ENCODE results near the gene SLFN5.
"Not testable (repeated sequence)": the region's sequence is repeated elsewhere in the genome, so short reads cannot be mapped to it uniquely, and the experiment has no call there.

SLFN5 gene

DNA sequence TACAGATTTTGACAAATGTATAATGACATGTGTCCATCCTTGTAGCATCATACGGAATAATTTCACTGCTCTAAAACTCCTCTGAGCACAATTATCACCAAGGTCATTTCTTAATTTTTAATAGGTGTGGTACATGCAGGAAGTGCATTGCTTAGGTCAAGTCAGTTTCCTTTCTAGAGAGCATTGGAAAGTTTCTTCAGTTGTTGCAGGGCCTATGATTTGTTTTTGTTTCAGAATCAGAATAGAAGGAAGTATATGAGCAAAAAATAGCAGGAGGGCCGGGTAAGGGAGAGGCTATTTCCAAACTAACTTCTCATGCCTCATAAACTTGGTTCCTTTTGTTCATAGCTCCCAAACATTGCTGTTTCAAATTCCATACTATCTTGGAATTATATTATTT, 24.0 kb upstream of the SLFN5 start:
- Histone ChIP-seq H3K4me3 (ENCODE audit: low read length) (no peak overlapping the region), H3K4me1 (ENCODE audit: control insufficient read depth, insufficient read depth, low read length) (no peaks in the 10 kb centered on the region; the same call in 1 of the 2 replicates), H3K27me3 (ENCODE audit: control insufficient read depth, insufficient read depth, low read length) (no peaks in the 10 kb centered on the region), H3K27ac (ENCODE audit: low read length) (no peak overlapping the region), H3K9me3 (ENCODE audit: control insufficient read depth, insufficient read depth, low read length) (no peaks in the 10 kb centered on the region), H3K36me3 (ENCODE audit: control insufficient read depth, insufficient read depth, low read length) (no peaks in the 10 kb centered on the region)
- DNase-seq (ENCODE audit: low read depth, low spot score) = no peak
- WGBS (ENCODE audit: insufficient coverage, insufficient read length) = no CpG with 5 or more reads among the region's 2 CpGs

DNA sequence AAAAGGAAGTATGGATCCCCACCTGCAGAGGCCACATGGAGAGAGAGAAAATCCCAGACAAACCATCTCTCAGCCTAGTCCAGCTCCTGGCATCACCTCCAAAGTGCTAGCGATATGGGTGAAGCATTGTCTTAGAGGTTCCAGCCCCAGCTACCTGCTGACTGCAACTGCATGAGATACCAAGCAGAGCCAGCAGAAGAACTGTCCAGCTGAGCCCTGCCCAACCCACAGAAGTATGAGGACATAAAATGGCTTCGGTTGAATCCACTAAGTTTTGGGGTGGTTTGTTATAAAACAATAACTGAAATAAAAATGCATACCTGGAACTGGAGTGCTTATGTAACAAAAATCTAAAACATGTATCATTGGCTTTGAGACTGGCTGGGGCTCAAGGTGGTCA, 20.4 kb upstream of the SLFN5 start:
- no peaks in the 10 kb centered on the region for H3K27me3 ChIP-seq (ENCODE audit: control insufficient read depth, insufficient read depth, low read length)
- no peaks in the 10 kb centered on the region for H3K36me3 ChIP-seq (ENCODE audit: control insufficient read depth, insufficient read depth, low read length)
- no CpG with 5 or more reads among the region's 2 CpGs for WGBS (ENCODE audit: insufficient coverage, insufficient read length)
- no peaks in the 10 kb centered on the region for H3K9me3 ChIP-seq (ENCODE audit: control insufficient read depth, insufficient read depth, low read length)
- no peaks in the 10 kb centered on the region for H3K4me1 ChIP-seq (ENCODE audit: control insufficient read depth, insufficient read depth, low read length)
- no peak overlapping the region for H3K4me3 ChIP-seq (ENCODE audit: low read length)
- H3K27ac ChIP-seq (ENCODE audit: low read length) = no peak overlapping the region
- no peak for DNase-seq (ENCODE audit: low read depth, low spot score)

DNA sequence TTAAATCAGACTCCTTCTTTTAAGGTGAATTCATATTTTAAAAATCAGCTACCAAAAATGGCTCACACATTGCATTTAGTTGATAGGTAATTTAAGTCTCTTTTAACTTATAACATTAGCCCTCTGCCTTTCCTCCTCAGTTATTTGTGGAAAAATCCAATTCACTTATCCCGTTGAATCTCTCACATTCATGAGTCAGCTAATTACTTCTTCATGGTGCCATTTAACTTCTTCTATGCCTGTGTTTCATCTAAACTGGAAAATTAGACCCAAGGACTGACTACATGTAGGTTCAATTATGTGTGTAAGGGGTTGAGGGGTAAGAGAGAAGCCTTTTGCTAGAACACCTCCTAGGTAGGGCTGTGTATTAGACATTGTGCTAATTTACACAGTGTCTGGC, 18.4 kb upstream of the SLFN5 start:
- H3K27ac ChIP-seq (ENCODE audit: low read length) = no peak overlapping the region

DNA sequence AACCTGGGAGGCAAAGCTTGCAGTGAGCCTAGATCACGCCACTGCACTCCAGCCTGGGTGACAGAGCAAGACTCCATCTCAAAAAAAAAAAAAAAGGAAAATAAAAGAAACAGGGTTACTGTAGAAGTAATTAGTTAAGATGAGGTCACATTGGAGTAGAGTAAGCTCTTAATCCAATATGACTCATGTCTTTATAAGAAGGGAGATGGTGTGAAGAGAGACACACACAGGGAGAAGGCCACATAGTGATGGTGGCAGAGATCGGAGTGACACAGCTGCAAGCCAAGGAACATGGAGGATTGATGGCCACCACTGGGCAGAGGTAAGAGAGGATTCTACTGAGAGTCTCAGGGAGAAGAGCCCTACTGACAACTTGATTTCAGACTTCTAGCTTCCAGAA, 15.3 kb upstream of the SLFN5 start:
- DNase-seq (ENCODE audit: low read depth, low spot score) = no peak
- no peaks in the 10 kb centered on the region for H3K27me3 ChIP-seq (ENCODE audit: control insufficient read depth, insufficient read depth, low read length)
- H3K4me3 ChIP-seq (ENCODE audit: low read length) = no peak overlapping the region
- no peaks in the 10 kb centered on the region for H3K9me3 ChIP-seq (ENCODE audit: control insufficient read depth, insufficient read depth, low read length)
- no peaks in the 10 kb centered on the region for H3K36me3 ChIP-seq (ENCODE audit: control insufficient read depth, insufficient read depth, low read length)
- no CpG with 5 or more reads among the region's 2 CpGs for WGBS (ENCODE audit: insufficient coverage, insufficient read length)
- H3K4me1 ChIP-seq (ENCODE audit: control insufficient read depth, insufficient read depth, low read length) = no peaks in the 10 kb centered on the region
- H3K27ac ChIP-seq (ENCODE audit: low read length) = no peak overlapping the region

More for the DNA sequence above, 18.4 kb upstream of the SLFN5 start:
- no peaks in the 10 kb centered on the region for H3K27me3 ChIP-seq (ENCODE audit: control insufficient read depth, insufficient read depth, low read length)
- no CpG with 5 or more reads among the region's 1 CpG for WGBS (ENCODE audit: insufficient coverage, insufficient read length)
- no peak for DNase-seq (ENCODE audit: low read depth, low spot score)
- no peaks in the 10 kb centered on the region for H3K4me1 ChIP-seq (ENCODE audit: control insufficient read depth, insufficient read depth, low read length)
- no peaks in the 10 kb centered on the region for H3K36me3 ChIP-seq (ENCODE audit: control insufficient read depth, insufficient read depth, low read length)
- H3K4me3 ChIP-seq (ENCODE audit: low read length) = no peak overlapping the region
- H3K9me3 ChIP-seq (ENCODE audit: control insufficient read depth, insufficient read depth, low read length) = no peaks in the 10 kb centered on the region

DNA sequence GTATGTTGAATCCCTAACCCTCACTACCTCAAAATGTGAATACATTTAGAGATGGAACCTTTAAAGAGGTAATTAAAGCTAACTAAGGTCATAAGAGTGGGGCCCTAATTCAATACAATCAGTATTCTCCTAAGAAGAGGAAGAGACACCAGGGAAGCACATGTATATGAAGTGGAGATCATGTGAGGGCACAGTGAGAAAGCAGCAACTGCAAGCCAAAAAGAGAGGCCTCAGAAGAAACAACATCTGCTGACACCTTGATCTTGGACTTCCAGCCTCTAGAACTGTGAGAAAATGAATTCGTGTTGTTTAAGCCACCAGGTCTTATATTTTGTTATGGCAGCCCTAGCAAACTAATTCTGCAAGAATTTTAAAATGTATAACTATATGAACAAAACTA, 13.2 kb upstream of the SLFN5 start:
- Histone ChIP-seq H3K27ac (ENCODE audit: low read length) (no peak overlapping the region), H3K4me3 (ENCODE audit: low read length) (no peak overlapping the region), H3K27me3 (ENCODE audit: control insufficient read depth, insufficient read depth, low read length) (no peaks in the 10 kb centered on the region), H3K4me1 (ENCODE audit: control insufficient read depth, insufficient read depth, low read length) (no peaks in the 10 kb centered on the region), H3K36me3 (ENCODE audit: control insufficient read depth, insufficient read depth, low read length) (no peaks in the 10 kb centered on the region), H3K9me3 (ENCODE audit: control insufficient read depth, insufficient read depth, low read length) (no peaks in the 10 kb centered on the region)
- WGBS (ENCODE audit: insufficient coverage, insufficient read length) = no CpG with 5 or more reads among the region's 1 CpG
- no peak for DNase-seq (ENCODE audit: low read depth, low spot score)

DNA sequence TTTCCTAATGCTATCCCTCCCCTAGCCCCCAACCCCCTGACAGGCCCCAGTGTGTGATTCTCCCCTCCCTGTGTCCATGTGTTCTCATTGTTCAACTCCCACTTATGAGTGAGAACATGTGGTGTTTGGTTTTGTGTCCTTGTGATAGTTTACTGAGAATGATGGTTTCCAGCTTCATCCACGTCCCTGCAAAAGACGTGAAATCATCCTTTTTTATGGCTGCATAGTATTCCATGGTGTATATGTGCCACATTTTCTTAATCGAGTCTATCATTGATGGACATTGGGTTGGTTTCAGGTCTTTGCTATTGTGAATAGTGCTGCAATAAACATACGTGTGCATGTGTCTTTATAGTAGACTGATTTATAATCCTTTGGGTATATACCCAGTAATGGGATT, 8.6 kb upstream of the SLFN5 start:
- no CpG with 5 or more reads among the region's 4 CpGs for WGBS (ENCODE audit: insufficient coverage, insufficient read length)
- not testable (repeated sequence) for H3K4me1 ChIP-seq (ENCODE audit: control insufficient read depth, insufficient read depth, low read length); H3K9me3 ChIP-seq (ENCODE audit: control insufficient read depth, insufficient read depth, low read length); H3K27ac ChIP-seq (ENCODE audit: low read length); DNase-seq (ENCODE audit: low read depth, low spot score); H3K36me3 ChIP-seq (ENCODE audit: control insufficient read depth, insufficient read depth, low read length); H3K4me3 ChIP-seq (ENCODE audit: low read length); H3K27me3 ChIP-seq (ENCODE audit: control insufficient read depth, insufficient read depth, low read length)

DNA sequence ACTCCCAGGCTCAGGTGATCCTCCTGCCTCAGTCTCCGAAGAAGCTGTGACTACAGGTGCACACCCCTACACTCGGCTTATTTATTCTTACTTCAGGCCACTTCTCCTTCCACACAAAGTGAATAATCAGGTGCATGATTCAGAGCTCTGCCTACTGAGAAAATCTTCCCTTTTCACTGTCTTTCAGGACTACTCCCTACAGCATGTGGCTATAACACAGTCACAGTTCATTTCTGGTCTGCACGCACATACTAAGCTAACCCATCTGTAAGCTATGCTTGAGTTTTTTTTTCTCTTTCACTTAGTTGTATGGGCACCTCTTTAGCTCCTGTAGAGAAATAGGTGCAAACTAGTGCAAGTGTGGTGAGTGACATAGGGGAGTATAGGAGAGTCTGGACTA, 7.6 kb upstream of the SLFN5 start:
- no peak overlapping the region for H3K4me3 ChIP-seq (ENCODE audit: low read length)
- DNase-seq (ENCODE audit: low read depth, low spot score) = no peak
- H3K9me3 ChIP-seq (ENCODE audit: control insufficient read depth, insufficient read depth, low read length) = no peaks in the 10 kb centered on the region
- H3K36me3 ChIP-seq (ENCODE audit: control insufficient read depth, insufficient read depth, low read length) = no peaks in the 10 kb centered on the region
- H3K27me3 ChIP-seq (ENCODE audit: control insufficient read depth, insufficient read depth, low read length) = no peaks in the 10 kb centered on the region
- no peaks in the 10 kb centered on the region for H3K4me1 ChIP-seq (ENCODE audit: control insufficient read depth, insufficient read depth, low read length)
- no CpG with 5 or more reads among the region's 3 CpGs for WGBS (ENCODE audit: insufficient coverage, insufficient read length)
- H3K27ac ChIP-seq (ENCODE audit: low read length) = no peak overlapping the region

DNA sequence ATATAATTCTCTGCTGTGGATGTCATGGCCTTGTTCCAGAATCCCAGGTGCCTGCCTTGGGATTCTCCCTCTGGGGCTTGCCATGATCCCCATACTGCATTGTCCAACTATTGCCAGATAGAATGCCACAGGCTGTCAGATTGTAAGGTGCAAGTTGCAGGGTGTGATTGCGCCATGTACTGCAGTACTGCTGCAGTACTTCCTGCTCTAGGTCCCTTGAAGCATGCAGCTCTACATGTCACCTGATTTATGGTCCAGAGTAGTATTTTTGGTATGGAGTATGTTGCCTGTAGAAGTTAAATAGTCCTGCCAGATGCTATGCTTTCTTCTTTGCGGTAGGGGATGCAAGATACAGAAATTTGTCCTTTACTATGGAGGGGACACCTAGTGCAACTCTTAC, 7.0 kb upstream of the SLFN5 start:
- no peaks in the 10 kb centered on the region for H3K27me3 ChIP-seq (ENCODE audit: control insufficient read depth, insufficient read depth, low read length)
- no CpG with 5 or more reads among the region's 2 CpGs for WGBS (ENCODE audit: insufficient coverage, insufficient read length)
- no peak for DNase-seq (ENCODE audit: low read depth, low spot score)
- H3K9me3 ChIP-seq (ENCODE audit: control insufficient read depth, insufficient read depth, low read length) = no peaks in the 10 kb centered on the region
- H3K4me1 ChIP-seq (ENCODE audit: control insufficient read depth, insufficient read depth, low read length) = no peaks in the 10 kb centered on the region
- H3K36me3 ChIP-seq (ENCODE audit: control insufficient read depth, insufficient read depth, low read length) = no peaks in the 10 kb centered on the region
- H3K4me3 ChIP-seq (ENCODE audit: low read length) = no peak overlapping the region
- H3K27ac ChIP-seq (ENCODE audit: low read length) = no peak overlapping the region

DNA sequence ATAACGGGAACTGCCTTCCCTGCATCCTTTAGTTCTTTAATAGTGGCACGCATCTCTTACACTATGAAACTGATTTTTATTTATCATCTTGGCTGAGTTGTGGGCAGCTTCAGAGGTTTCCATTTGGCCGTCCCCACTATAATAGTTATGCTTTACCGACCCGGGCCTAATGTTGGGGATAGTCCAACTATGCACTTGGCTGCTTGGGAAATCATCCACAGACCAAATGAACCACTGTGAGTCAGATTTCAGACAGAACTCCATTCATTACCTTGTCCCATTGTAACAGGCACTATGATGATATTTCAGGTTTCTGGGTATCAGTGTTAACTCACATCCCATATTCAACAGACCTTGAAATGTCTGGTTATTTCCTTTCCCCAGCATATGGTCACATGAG, 6.1 kb upstream of the SLFN5 start:
- H3K36me3 ChIP-seq (ENCODE audit: control insufficient read depth, insufficient read depth, low read length) = no peaks in the 10 kb centered on the region
- H3K27me3 ChIP-seq (ENCODE audit: control insufficient read depth, insufficient read depth, low read length) = no peaks in the 10 kb centered on the region
- H3K4me1 ChIP-seq (ENCODE audit: control insufficient read depth, insufficient read depth, low read length) = no peaks in the 10 kb centered on the region
- H3K9me3 ChIP-seq (ENCODE audit: control insufficient read depth, insufficient read depth, low read length) = no peaks in the 10 kb centered on the region
- no peak overlapping the region for H3K27ac ChIP-seq (ENCODE audit: low read length)
- H3K4me3 ChIP-seq (ENCODE audit: low read length) = no peak overlapping the region
- WGBS (ENCODE audit: insufficient coverage, insufficient read length) = no CpG with 5 or more reads among the region's 5 CpGs
- no peak for DNase-seq (ENCODE audit: low read depth, low spot score)

DNA sequence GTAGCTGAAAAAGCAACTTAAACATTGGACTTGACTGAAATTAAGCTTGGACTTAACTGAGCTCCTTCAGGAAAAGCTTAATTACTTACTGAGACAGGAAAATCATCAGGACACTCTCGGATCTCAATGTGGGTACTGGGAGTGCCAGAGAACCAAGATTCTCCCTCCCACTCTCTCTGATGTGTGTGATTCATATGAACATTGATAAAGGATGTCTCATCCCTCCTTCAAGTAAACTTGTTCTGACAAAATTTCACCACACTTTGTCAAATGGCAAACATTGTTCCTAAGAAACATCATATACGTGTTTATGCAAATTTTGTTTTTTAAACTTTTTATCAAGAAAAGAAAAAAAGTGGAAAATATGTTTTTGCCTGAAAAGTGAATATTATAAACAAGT, 4.1 kb upstream of the SLFN5 start:
- H3K4me3 ChIP-seq (ENCODE audit: low read length) = no peak overlapping the region
- WGBS (ENCODE audit: insufficient coverage, insufficient read length) = no CpG with 5 or more reads among the region's 2 CpGs
- no peaks in the 10 kb centered on the region for H3K36me3 ChIP-seq (ENCODE audit: control insufficient read depth, insufficient read depth, low read length)
- no peak overlapping the region for H3K27ac ChIP-seq (ENCODE audit: low read length)
- H3K27me3 ChIP-seq (ENCODE audit: control insufficient read depth, insufficient read depth, low read length) = no peaks in the 10 kb centered on the region
- DNase-seq (ENCODE audit: low read depth, low spot score) = no peak
- no peaks in the 10 kb centered on the region for H3K4me1 ChIP-seq (ENCODE audit: control insufficient read depth, insufficient read depth, low read length)
- H3K9me3 ChIP-seq (ENCODE audit: control insufficient read depth, insufficient read depth, low read length) = no peaks in the 10 kb centered on the region

DNA sequence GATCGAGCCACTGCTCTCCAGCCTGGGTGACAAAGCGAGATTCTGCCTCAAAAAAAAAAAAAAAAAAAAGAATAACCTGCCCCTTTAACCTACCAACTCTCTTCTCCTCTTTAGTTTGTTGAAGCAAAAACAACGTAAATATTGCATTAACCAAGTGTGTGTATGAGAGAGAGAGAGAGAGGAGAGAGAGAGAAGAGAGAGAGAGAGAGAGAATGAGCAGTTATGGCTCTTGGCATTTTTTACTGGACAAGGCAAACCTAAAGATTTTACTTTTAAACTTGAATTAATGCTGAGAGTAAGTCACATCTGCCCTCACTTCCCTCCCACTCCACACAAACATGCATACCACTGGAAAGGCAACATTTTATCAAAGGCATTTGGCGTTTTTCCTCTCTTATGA, 3.0 kb upstream of the SLFN5 start:
- 0 out of 2 replicates have a peak, but pooled peaks cover 2% of the 10 kb centered on the region for H3K4me1 ChIP-seq (ENCODE audit: control insufficient read depth, insufficient read depth, low read length)
- no peak for DNase-seq (ENCODE audit: low read depth, low spot score)
- no peaks in the 10 kb centered on the region for H3K27me3 ChIP-seq (ENCODE audit: control insufficient read depth, insufficient read depth, low read length)
- WGBS (ENCODE audit: insufficient coverage, insufficient read length) = no CpG with 5 or more reads among the region's 4 CpGs
- H3K9me3 ChIP-seq (ENCODE audit: control insufficient read depth, insufficient read depth, low read length) = no peaks in the 10 kb centered on the region
- no peak overlapping the region for H3K27ac ChIP-seq (ENCODE audit: low read length)
- H3K36me3 ChIP-seq (ENCODE audit: control insufficient read depth, insufficient read depth, low read length) = no peaks in the 10 kb centered on the region
- no peak overlapping the region for H3K4me3 ChIP-seq (ENCODE audit: low read length)

Data from iPS DF 6.9 (cell line).